Measurements from ENCODE around the gene USP49.
A peak's percentile ranks its signal among the peaks of the same experiment; 100 is the strongest.

Gene USP49

DNA sequence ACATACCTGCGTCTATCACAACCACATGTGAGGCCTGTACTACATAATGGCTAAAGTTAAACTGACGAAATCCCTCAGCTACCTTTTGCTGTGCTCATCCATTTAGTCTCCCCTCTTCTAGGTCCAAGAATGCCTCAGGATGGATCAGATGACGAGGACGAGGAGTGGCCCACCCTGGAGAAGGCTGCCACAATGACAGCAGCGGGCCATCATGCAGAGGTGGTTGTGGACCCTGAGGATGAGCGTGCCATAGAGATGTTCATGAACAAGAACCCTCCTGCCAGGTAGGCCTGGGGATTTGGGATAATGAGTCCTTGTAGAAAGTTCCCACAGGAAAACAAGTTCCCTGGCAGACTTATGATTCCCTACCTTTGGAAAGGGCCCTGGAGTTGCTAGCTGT is 32.1 kb upstream of the USP49 start:
- DNase-seq = no peak

- no peak for DNase-seq
Observed at GRCh38 chr6:41922154-41922553, 27.0 kb upstream of the USP49 start.

DNA sequence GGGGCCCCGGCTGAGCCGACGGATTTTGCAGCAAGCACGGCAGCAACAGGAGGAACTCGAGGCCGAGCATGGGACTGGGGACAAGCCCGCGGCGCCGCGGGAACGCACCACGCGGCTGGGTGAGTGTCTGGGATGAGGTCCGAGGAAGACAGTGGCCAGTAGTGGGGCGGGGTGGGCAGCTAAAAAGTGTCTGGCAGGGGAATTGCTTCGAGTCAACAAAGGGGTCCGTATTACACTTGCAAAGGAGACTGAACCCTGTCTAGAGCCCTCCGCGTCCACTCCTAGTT is 26.5 kb upstream of the USP49 start:
- DNase-seq = no peak

GRCh38 chr6:41920921-41921711 is 25.9 kb upstream of the USP49 start, which contains the start of the genes BYSL and MED20:
Gene BYSL, plus strand, starts transcription at chr6:41921499. Its CDS starts 64 bp downstream, at chr6:41921563.
Gene MED20, minus strand, starts transcription at chr6:41921139. Its CDS starts 121 bp downstream, at chr6:41921018.
- peak; percentile 95 for DNase-seq

- no peak for DNase-seq
Observed at GRCh38 chr6:41917528-41917927, 22.4 kb upstream of the USP49 start.

DNA sequence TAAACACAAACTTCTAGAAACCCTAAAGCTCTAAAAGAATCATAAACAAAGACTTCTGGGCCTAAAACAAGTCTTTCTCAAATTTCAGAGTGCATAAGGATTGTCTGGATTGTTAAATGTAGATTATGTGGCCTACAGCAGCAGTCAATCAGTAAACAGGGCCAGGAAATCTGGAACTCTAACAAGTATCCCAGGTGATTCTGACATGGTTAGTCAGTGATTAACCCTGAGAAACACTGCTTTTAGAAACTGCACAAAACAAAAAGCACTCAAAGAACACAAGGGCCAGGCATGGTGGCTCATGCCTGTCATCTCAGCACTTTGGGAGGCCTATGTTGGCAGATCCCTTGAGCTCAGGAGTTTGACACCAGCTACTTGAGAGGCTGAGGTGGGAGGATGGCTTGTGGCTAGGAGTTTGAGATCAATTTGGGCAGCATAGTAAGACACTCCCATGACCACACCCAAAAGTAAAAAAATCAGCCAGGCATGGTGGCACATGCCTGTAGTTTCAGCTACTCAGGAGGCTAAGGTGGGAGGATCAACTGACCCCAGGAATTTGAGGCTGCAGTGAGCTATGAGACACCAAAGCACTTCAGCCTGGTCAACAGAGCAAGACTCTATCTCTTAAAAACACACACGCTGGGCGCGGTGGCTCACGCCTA is 19.8 kb upstream of the USP49 start:
- no peak for DNase-seq

GRCh38 chr6:41914343-41914742 is 19.2 kb upstream of the USP49 start:
- DNase-seq = no peak

GRCh38 chr6:41909727-41910126 is 14.6 kb upstream of the USP49 start:
- DNase-seq = no peak

- DNase-seq = peak; percentile 74
Observed at GRCh38 chr6:41901882-41902519, 6.8 kb upstream of the USP49 start.

DNA sequence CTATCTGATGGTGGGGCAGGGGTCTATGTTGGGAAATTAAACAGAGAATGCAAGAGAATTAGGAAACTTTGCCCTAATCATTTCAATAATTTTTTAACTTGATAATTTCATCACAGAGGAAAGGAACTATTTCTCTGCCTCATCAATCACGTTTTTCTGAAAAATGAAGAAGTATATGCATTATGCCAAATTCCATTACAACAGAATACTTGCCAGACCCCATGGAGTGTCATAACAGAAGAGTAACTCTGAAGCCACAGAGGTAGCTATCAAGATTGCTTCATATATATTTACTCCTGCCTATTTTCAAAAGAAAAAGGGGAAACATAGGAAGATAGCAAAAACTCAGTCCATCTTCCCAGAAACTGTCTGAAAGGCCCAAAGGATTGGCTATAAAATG is 5.7 kb upstream of the USP49 start:
- DNase-seq = no peak

- DNase-seq = no peak
Observed at GRCh38 chr6:41896281-41896680, 1.1 kb upstream of the USP49 start.

DNA sequence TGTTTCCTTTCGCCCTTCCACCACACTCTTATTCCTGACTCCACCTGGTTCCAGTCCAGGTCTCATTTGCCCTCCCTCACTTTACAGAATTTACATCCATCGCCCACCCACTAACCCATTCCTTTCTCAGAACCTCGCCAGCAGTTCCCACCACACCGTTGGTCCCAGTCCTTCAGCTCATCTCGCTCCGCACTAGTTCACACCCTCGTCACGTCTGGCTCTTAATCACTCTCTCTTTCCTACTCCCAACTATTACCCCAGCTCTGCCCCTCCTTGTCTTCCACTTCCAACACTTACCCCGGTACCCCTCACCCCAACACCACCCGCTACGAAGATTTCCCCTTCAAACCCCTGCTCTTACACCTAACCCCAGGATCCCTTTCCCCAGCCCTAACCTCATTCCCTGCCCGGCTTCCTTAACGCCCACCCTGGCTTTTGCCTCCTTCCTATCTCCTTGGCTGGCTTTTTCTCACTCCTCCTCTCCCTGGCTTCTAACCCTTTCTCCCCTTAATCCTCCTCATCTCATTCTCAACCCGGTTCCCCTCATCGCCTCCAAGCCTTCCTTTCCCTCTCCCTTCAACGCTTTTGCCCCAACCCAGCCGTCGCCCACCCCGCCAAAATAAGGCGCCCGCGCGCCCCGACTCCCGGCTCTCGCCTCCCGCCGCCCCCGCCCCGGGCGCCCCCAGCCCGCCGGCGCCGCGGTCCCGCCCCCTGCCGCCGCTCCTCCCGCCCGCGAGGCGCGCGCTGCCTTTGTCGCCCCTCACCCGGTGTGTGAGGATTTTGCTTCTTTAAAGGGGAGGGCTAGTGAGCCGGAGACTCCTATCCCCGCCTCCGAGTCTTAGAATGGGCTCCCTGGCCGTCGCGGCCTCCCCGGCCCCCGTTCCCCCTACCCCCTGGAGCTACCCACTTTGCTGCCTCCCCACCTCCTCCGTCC is 542 bp downstream of the USP49 start:
- DNase-seq = no peak

- no peak for DNase-seq
Observed at GRCh38 chr6:41892921-41893564, 2.1 kb downstream of the USP49 start.

GRCh38 chr6:41887331-41887751 is 7.8 kb downstream of the USP49 start:
- no peak for DNase-seq

GRCh38 chr6:41885930-41886329 is 9.2 kb downstream of the USP49 start:
- DNase-seq = no peak

DNA sequence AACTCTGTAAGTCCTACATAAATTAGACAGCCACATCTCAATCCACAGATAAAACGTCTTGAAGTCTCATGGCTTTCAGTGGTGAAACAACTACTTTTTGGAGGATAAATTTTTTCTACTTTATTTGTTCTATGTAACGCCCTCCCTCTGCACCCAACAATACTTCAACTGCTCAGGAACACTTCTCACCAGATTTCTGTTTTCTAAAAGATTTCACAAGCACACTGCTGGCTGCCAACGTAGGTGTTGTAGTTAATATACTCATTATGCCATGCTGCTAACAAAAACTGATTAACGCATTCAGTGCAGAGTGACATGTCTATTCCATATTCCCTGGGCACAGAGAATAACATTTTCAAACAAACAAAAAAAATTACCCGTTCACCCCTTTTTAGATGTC is 10.2 kb downstream of the USP49 start:
- DNase-seq = no peak

DNA sequence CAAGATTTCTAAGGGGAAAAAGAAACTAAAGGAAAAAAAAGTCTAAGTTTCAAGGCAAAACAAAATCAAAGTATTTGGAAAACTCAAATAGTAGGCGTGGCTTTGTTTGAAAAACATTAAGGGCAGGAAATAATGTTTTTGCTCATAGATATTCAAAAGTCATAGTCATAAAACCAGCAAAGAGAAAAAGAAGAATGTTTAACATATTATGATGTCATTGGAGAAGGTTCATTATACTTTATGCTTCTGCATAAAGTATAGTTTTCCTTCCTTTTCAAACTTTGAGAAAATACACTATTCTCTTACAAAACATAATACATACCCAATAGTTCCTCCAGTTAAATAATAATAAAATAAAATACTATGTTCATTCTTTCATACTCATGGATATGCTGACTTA is 13.7 kb downstream of the USP49 start:
- DNase-seq = no peak

- no peak for DNase-seq
Observed at GRCh38 chr6:41878961-41879405, 16.2 kb downstream of the USP49 start.

DNA sequence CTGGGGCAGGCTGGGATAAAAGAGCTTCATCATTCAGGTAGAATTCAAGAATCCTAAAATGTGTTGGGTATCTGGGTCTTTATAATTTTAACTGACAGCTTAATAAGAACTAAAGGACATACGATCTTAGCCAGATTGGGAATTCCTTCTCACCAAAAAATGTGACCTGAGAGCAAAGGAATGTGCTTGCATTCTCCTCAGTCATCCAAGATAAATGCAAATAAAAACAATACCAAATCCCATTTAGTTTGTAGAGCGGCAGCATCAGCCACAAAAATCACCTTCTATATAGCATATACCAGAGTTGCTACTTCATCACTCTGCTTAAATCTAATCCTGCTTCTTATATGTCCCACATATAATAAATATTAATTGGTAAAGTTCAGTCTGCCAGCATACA is 16.9 kb downstream of the USP49 start:
- no peak for DNase-seq

GRCh38 chr6:41877051-41877680 is 18.0 kb downstream of the USP49 start:
- DNase-seq = no peak

DNA sequence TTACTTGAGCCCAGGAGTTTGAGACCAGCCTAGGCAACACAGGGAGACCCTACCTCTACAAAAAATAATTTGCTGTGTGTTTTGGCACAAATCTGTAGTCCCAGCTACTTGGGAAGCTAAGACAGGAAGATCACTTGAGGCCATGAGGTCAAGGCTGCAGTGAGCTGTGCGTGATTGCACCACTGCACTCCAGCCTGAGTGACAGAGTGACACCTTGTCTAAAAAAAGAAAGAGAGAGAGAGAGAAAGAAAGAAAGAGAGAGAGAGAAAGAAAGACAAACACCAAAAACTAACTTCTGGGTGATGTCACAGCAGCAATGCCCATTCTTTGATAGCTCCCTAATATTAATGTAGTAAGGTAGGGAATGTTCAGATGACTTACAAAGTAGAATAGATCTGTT is 20.4 kb downstream of the USP49 start:
- DNase-seq = no peak

- DNase-seq = no peak
Observed at GRCh38 chr6:41872147-41872546, 23.0 kb downstream of the USP49 start.
